Neural progenitor cell (in vitro differentiated cells): ENCODE measurements around the gene CCSER2.

Experiments
- EZH2 ChIP-seq: fragments of 200-600 bp; sonication (generic); IDR thresholded peaks from 2 replicates; pipeline ENCODE4 v1.6.1; 2017; ENCODE audit warnings: antibody characterized with exemption, mild to moderate bottlenecking, moderate library complexity
- TF ChIP-seq, protein P1 (sequence below): fragments of 200-600 bp; sonication (generic); IDR thresholded peaks from 2 replicates; pipeline ENCODE4 v1.5.1; 2017; ENCODE audit warnings: antibody characterized with exemption, mild to moderate bottlenecking

DNA sequence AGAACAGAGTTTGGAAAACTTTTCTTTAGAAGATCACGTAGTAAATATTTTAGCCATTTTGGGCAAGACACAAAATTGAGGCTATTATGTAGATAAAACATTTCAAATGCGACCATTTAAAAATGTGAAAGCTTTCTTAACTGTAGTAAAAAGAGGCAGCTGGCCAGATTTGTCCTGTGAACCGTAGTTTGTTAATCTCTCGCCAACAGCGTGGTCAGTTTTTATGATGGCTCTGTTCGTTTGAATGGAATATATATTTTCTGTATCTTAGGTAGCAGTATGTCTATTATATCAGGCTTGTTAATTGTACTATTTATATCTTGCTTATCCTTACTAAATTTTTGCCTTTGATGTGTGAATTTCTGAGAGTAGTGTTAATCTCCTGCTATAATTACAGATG is 124.9 kb downstream of the CCSER2 start:
- TF ChIP-seq, protein P1, sequence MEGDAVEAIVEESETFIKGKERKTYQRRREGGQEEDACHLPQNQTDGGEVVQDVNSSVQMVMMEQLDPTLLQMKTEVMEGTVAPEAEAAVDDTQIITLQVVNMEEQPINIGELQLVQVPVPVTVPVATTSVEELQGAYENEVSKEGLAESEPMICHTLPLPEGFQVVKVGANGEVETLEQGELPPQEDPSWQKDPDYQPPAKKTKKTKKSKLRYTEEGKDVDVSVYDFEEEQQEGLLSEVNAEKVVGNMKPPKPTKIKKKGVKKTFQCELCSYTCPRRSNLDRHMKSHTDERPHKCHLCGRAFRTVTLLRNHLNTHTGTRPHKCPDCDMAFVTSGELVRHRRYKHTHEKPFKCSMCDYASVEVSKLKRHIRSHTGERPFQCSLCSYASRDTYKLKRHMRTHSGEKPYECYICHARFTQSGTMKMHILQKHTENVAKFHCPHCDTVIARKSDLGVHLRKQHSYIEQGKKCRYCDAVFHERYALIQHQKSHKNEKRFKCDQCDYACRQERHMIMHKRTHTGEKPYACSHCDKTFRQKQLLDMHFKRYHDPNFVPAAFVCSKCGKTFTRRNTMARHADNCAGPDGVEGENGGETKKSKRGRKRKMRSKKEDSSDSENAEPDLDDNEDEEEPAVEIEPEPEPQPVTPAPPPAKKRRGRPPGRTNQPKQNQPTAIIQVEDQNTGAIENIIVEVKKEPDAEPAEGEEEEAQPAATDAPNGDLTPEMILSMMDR = no peak
- TF ChIP-seq EZH2 = no peak
